H1 (cell line): ENCODE data around the gene DAZAP1. TPM values are rescaled to one million over a fixed set of nuclear protein-coding genes. Genes with fewer than 3 reads are reported as not detected.

Source experiments
- CTCF ChIA-PET: fragments of 300-600 bp; sonication (Branson Sonifier 250); formaldehyde crosslinking; loops from one replicate; lab custom pipeline; 2021; ENCODE audit not compliant: partially characterized antibody; lab: Charles Lee
- POLR2A ChIA-PET: fragments of 300-600 bp; sonication (Branson Sonifier 250); formaldehyde crosslinking; loops from one replicate; lab custom pipeline; 2021; ENCODE audit warnings: inconsistent platforms; ENCODE audit not compliant: partially characterized antibody; lab: Charles Lee
- DNase-seq, 2 experiments: peaks; one replicate each; pipeline versions ENCODE4 v3.0.0 to v3.0.0-alpha.2; 2010 to 2022; ENCODE audit warnings: low spot score in 2 of 2, low read depth in 1 of 2, mixed read lengths in 1 of 2
- FAIRE-seq: peaks from 2 replicates; lab custom pipeline; 2011; peaks lifted over from hg19 to GRCh38; lab: Jason Lieb, UNC
- H2AFZ ChIP-seq: 2 replicates; pipeline ENCODE4 v1.8.1; 2012; ENCODE audit warnings: low read length, inconsistent platforms
- H2AK5ac ChIP-seq: 2 replicates; pipeline ENCODE4 v1.6.1; 2013; ENCODE audit warnings: low read depth, low read length
- H2BK120ac ChIP-seq: replicated peaks from 2 replicates; pipeline ENCODE3; 2013; ENCODE audit warnings: low read depth, low read length, inconsistent platforms
- H2BK12ac ChIP-seq: 2 replicates; pipeline ENCODE4 v1.6.1; 2013; ENCODE audit warnings: low read depth, low read length
- H2BK15ac ChIP-seq: 2 replicates; pipeline ENCODE4 v1.6.1; 2013; ENCODE audit warnings: low read length
- H2BK20ac ChIP-seq: 2 replicates; pipeline ENCODE4 v1.6.1; 2013; ENCODE audit warnings: low read length
- H2BK5ac ChIP-seq: 2 replicates; pipeline ENCODE4 v1.6.1; 2013; ENCODE audit warnings: low read depth, low read length
- H3K14ac ChIP-seq: 2 replicates; pipeline ENCODE4 v1.6.1; 2013; ENCODE audit warnings: inconsistent platforms; ENCODE audit not compliant: insufficient read length
- H3K18ac ChIP-seq: 2 replicates; pipeline ENCODE4 v1.6.1; 2013; ENCODE audit warnings: low read length; ENCODE audit errors: extremely low read depth
- H3K23ac ChIP-seq: 2 replicates; pipeline ENCODE4 v1.6.1; 2013; ENCODE audit warnings: inconsistent platforms; ENCODE audit not compliant: insufficient read length
- H3K23me2 ChIP-seq: 2 replicates; pipeline ENCODE4 v1.6.1; 2013; ENCODE audit warnings: low read depth, low read length
- H3K27ac ChIP-seq: 2 replicates; pipeline ENCODE4 v1.6.1; 2011; ENCODE audit warnings: low read depth, low read length, inconsistent platforms
- H3K27me3 ChIP-seq, 4 experiments: replicated peaks in 1 of 4; 1 replicate in 1 of 4; 2 replicates in 3 of 4; pipeline versions ENCODE4 v1.6.1 to v1.8.1; 2011 to 2013; ENCODE audit warnings: low read length in 3 of 4, mild to moderate bottlenecking in 3 of 4, inconsistent platforms in 2 of 4, mixed read lengths in 2 of 4, moderate library complexity in 1 of 4; ENCODE audit not compliant: control insufficient read depth in 3 of 4, insufficient read depth in 3 of 4; ENCODE audit errors: extremely low read depth in 1 of 4
- H3K36me3 ChIP-seq, 4 experiments: 2 replicates each; pipeline versions ENCODE4 v1.6.1 to v1.8.1; 2011 to 2013; ENCODE audit warnings: mild to moderate bottlenecking in 4 of 4, low read length in 3 of 4, moderate library complexity in 2 of 4, control low read depth in 1 of 4, inconsistent platforms in 1 of 4; ENCODE audit not compliant: insufficient read depth in 4 of 4, control insufficient read depth in 2 of 4
- H3K4ac ChIP-seq: replicated peaks from 2 replicates; pipeline ENCODE3; 2013; ENCODE audit warnings: low read length, low read depth, mixed read lengths, inconsistent platforms; ENCODE audit not compliant: insufficient read length
- H3K4me1 ChIP-seq, 4 experiments: replicated peaks in 1 of 4; 1 replicate in 1 of 4; 2 replicates in 3 of 4; pipeline versions ENCODE4 v1.6.1 to v1.8.1; 2011 to 2013; ENCODE audit warnings: low read length in 3 of 4, inconsistent platforms in 2 of 4, mixed read lengths in 1 of 4; ENCODE audit not compliant: insufficient read depth in 4 of 4, control insufficient read depth in 3 of 4
- H3K4me2 ChIP-seq, 2 experiments: 2 replicates each; pipeline versions ENCODE4 v1.6.1 to v1.8.1; 2011 to 2013; ENCODE audit warnings: low read depth in 2 of 2, low read length in 2 of 2, control low read depth in 1 of 2, inconsistent platforms in 1 of 2, mild to moderate bottlenecking in 1 of 2; ENCODE audit not compliant: insufficient read depth in 1 of 2
- H3K4me3 ChIP-seq, 4 experiments: fragments of 200-600, 300-600 bp in 1 of 4; sonication (generic), shearing (Covaris generic), sonication (Bioruptor Twin) in 1 of 4; 2 replicates each; pipeline versions ENCODE4 v1.5.1 to v1.8.1; 2011 to 2016; ENCODE audit warnings: low read length in 4 of 4, low read depth in 3 of 4, control low read depth in 2 of 4, inconsistent platforms in 2 of 4, mild to moderate bottlenecking in 2 of 4, mixed read lengths in 1 of 4, moderate library complexity in 1 of 4; ENCODE audit not compliant: insufficient read depth in 2 of 4; ENCODE audit errors: extremely low read depth in 1 of 4
- H3K56ac ChIP-seq: replicated peaks from 2 replicates; pipeline ENCODE3; 2013; ENCODE audit warnings: low read depth, mild to moderate bottlenecking, mixed read lengths, low read length, inconsistent platforms; ENCODE audit not compliant: insufficient read length
- H3K79me1 ChIP-seq: 2 replicates; pipeline ENCODE4 v1.6.1; 2013; ENCODE audit warnings: low read depth, low read length, control low read depth
- H3K79me2 ChIP-seq, 2 experiments: 2 replicates each; pipeline versions ENCODE4 v1.6.1 to v1.8.1; 2012 to 2013; ENCODE audit warnings: low read length in 2 of 2, mild to moderate bottlenecking in 2 of 2, inconsistent platforms in 1 of 2; ENCODE audit not compliant: insufficient read depth in 2 of 2, control insufficient read depth in 1 of 2
- H3K9ac ChIP-seq, 4 experiments: replicated peaks in 1 of 4; 1 replicate in 1 of 4; 2 replicates in 3 of 4; pipeline versions ENCODE4 v1.6.1 to v1.8.1; 2011 to 2013; ENCODE audit warnings: low read depth in 3 of 4, low read length in 3 of 4, control low read depth in 2 of 4, mild to moderate bottlenecking in 2 of 4, moderate library complexity in 2 of 4, inconsistent platforms in 1 of 4; ENCODE audit errors: extremely low read depth in 1 of 4
- H3K9me3 ChIP-seq, 2 experiments: 2 replicates each; pipeline versions ENCODE4 v1.6.1 to v1.8.1; 2012 to 2013; ENCODE audit warnings: mild to moderate bottlenecking in 2 of 2, moderate library complexity in 2 of 2, control low read depth in 1 of 2, inconsistent platforms in 1 of 2, low read depth in 1 of 2, low read length in 1 of 2, mixed read lengths in 1 of 2; ENCODE audit not compliant: insufficient read depth in 2 of 2
- H4K20me1 ChIP-seq, 2 experiments: replicated peaks in 1 of 2; 2 replicates each; pipeline versions ENCODE3 to v1.8.1; 2011 to 2013; ENCODE audit warnings: inconsistent platforms in 2 of 2, low read length in 2 of 2, mild to moderate bottlenecking in 1 of 2; ENCODE audit not compliant: insufficient read depth in 2 of 2, control insufficient read depth in 1 of 2
- H4K5ac ChIP-seq: 2 replicates; pipeline ENCODE4 v1.6.1; 2013; ENCODE audit warnings: low read length, low read depth, mixed read lengths, inconsistent platforms; ENCODE audit not compliant: insufficient read length
- H4K8ac ChIP-seq: 2 replicates; pipeline ENCODE4 v1.8.0; 2013; ENCODE audit warnings: mild to moderate bottlenecking, moderate library complexity, low read length, inconsistent platforms; ENCODE audit not compliant: insufficient read depth; ENCODE audit errors: extremely low read depth
- H4K91ac ChIP-seq: replicated peaks from 2 replicates; pipeline ENCODE3; 2013; ENCODE audit warnings: low read length, mixed read lengths, inconsistent platforms; ENCODE audit not compliant: insufficient read length
- CBX8 ChIP-seq: fragments of 300-800, 300-1000 bp; sonication (generic); IDR thresholded peaks from 2 replicates; pipeline ENCODE4 v1.7.1; 2016; ENCODE audit warnings: low read depth, low read length, borderline replicate concordance
- CEBPB ChIP-seq: IDR thresholded peaks from 2 replicates; pipeline ENCODE4 v1.6.1; 2012; ENCODE audit warnings: low read depth, low read length
- E2F6 ChIP-seq: IDR thresholded peaks from 2 replicates; pipeline ENCODE4 v1.6.1; 2012; ENCODE audit warnings: inconsistent platforms
- HDAC6 ChIP-seq: IDR thresholded peaks from one replicate; pipeline ENCODE4 v1.7.1; 2012; ENCODE audit warnings: low read depth, mild to moderate bottlenecking, inconsistent platforms, low read length, moderate library complexity
- JUN ChIP-seq: IDR thresholded peaks from 2 replicates; pipeline ENCODE4 v1.6.1; 2011; ENCODE audit warnings: low read depth, mild to moderate bottlenecking, improper control_type of control experiment, low read length
- KDM1A ChIP-seq: fragments of 200-600, 300-600 bp; sonication (generic); IDR thresholded peaks from 2 replicates; pipeline ENCODE4 v1.7.1; 2016; ENCODE audit warnings: mild to moderate bottlenecking, low read length, borderline replicate concordance
- KDM5A ChIP-seq: fragments of 200-600 bp; IDR thresholded peaks from 2 replicates; pipeline ENCODE4 v1.7.1; 2012; ENCODE audit warnings: mild to moderate bottlenecking, low read length, inconsistent platforms, mixed read lengths
- RAD21 ChIP-seq, 2 experiments: IDR thresholded peaks in 1 of 2; conservative IDR thresholded peaks in 1 of 2; 2 replicates each; pipeline ENCODE4 v1.6.1; 2011; ENCODE audit warnings: low read depth in 2 of 2, low read length in 2 of 2, improper control_type of control experiment in 1 of 2, inconsistent platforms in 1 of 2, mild to moderate bottlenecking in 1 of 2, moderate library complexity in 1 of 2
- SAP30 ChIP-seq: fragments of 300-600 bp; sonication (generic); IDR thresholded peaks from 2 replicates; pipeline ENCODE4 v1.7.1; 2012; ENCODE audit warnings: low read length, moderate library complexity, mild to moderate bottlenecking, inconsistent platforms; ENCODE audit not compliant: insufficient read depth, insufficient replicate concordance
- SP4 ChIP-seq: IDR thresholded peaks from 2 replicates; pipeline ENCODE4 v1.6.1; 2012; ENCODE audit warnings: low read length, inconsistent platforms
- WGBS, 2 experiments: shearing (Covaris generic) in 1 of 2; methylation state at CpG; one replicate each; pipeline versions ENCODE4 v1.1.6 to v1.1.7; 2013 to 2015; ENCODE audit warnings: low lambda C conversion rate in 2 of 2, mixed read lengths in 2 of 2, inconsistent platforms in 1 of 2, low coverage in 1 of 2, missing lambda C conversion rate in 1 of 2; ENCODE audit not compliant: insufficient replicate concordance in 2 of 2, insufficient coverage in 1 of 2, insufficient read length in 1 of 2; ENCODE audit errors: extremely low coverage in 1 of 2, missing lambda C conversion rate in 1 of 2; 5-methylcytosine and 5-hydroxymethylcytosine counted together
- polyA plus RNA-seq, 7 experiments: library from polyadenylated mRNA; depleted of rRNA in 3 of 7; stranded (reverse) in 5 of 7; unstranded in 2 of 7; fragments of >200 nt in 5 of 7; fragments of 200-250 nt in 2 of 7; gene quantifications; 1 replicate in 5 of 7; 2 replicates in 1 of 7; 4 replicates in 1 of 7; pipeline versions ENCODE4 v1.2.1 to v1.2.3, GENCODE V29; 2011 to 2013; ENCODE audit warnings: missing spikeins in 2 of 7, mixed read lengths in 2 of 7
- total RNA-seq: library from RNA; stranded (reverse); fragmentation: NEBNext Ultra II Directional; extraction: Animal tissue kit (Norgen Biotek cat#: 25700); gene quantifications from 2 replicates; pipeline ENCODE4 v1.2.1, GENCODE V29; 2021

The DAZAP1 gene
- total and polyA plus RNA-seq, 2 of the 8 experiments (the other 6 are each of a cell fraction or from before 2014, with no cell fraction given), result 79.6 to 341 TPM

DNA sequence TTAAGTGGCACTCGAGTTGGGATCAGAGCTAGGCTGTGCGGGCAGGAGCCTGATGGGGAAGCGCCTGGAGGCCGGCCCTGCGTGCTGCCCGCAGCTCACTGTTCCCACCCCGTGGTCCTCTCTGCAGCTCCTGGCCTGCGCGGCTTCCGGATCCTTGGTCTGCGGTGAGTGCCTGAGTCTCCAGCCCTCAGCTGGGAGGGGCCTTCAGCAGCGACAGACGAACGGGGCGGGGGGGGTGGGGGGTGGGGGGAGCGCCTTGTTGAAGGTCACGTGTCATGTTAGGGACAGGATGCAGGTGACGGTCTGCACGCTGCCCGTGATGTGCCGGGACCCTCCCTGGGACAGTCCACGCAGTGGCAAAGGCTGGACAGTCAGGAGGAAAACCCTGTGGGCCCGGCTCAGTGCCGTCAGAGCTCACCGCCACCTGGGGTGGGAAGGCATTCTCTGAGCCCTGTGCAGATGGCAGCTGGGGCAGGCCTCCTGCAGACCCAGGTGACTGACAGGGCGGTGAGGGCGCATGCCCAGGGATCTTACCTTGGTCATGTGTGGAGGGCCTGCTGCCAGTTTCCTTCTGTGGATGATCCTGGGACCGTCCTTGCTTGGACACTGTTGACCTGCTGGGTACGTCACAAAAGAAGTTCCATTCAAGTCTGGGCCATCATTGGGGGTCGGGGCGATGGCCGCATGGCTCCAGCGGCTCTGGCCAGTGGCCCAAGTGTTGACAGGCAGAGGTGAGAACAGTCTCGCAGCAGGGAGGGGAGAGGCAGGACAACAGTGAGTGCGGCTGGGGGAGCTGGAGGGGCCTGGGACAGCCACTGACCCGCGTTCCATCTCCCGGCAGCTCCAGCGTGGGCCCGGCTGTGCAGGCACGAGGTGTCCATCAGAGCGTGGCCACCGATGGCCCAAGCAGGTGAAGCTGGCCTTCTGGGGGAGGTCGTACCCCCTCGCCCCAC, 19.4 kb upstream of the DAZAP1 start:
- Histone ChIP-seq H3K27me3 (no peaks in the 10 kb centered on the region), H2BK20ac (no peak overlapping the region), H3K4me3 (no peak overlapping the region), H2BK12ac (no peak overlapping the region), H4K20me1 (peaks cover 2 to 13% of the 10 kb centered on the region in 2 experiments), H3K23me2 (peaks cover 6% of the 10 kb centered on the region; the same call in 1 of the 2 replicates), H3K36me3 (peaks cover 0 to 16% (median 11%) of the 10 kb centered on the region in 4 experiments; a peak in 6 of 8 replicates), H2BK120ac (no peak overlapping the region), H3K56ac (no peak overlapping the region), H2BK15ac (no peak overlapping the region), H3K9ac (no peak overlapping the region), H4K8ac (no peak overlapping the region), H3K4me1 (peaks cover 0 to 3% (median 0%) of the 10 kb centered on the region in 4 experiments; a peak in 2 of 7 replicates), H2AK5ac (no peak overlapping the region), H3K27ac (no peak overlapping the region), H4K5ac (no peak overlapping the region), H3K4ac (no peak overlapping the region), H2AFZ (no peak overlapping the region), H3K23ac (no peak overlapping the region), H2BK5ac (no peak overlapping the region), H3K14ac (no peak overlapping the region), H4K91ac (no peak overlapping the region), H3K4me2 (no peak overlapping the region), H3K79me2 (peaks cover 0 to 4% of the 10 kb centered on the region in 2 experiments; a peak in 1 of 4 replicates), H3K79me1 (0 out of 2 replicates have a peak, but pooled peaks cover 9% of the 10 kb centered on the region), H3K18ac (no peak overlapping the region), H3K9me3 (no peaks in the 10 kb centered on the region; a peak in 1 of 4 replicates)
- POLR2A ChIA-PET, result interaction anchor here (0.7 to 1.6 kb wide), 5 partner anchors 9 to 119 kb away, joined by 3 to 8 read pairs (median 3); partner anchors contain the start of gene CIRBP
- no peak for FAIRE-seq
- 89% methylated on average over 31 of the region's 45 CpGs; no CpG with 5 or more reads in 1 of the 2 experiments for WGBS, 2 experiments
- no peak for DNase-seq
- CTCF ChIA-PET, result interaction anchor here (1.6 to 1.7 kb wide), 2 partner anchors 73 to 108 kb away, joined by 4 to 5 read pairs; no protein-coding TSS in a partner anchor
- TF ChIP-seq RAD21 (IDR thresholded peaks at IDR 0.05 in 1 of 2, conservative IDR thresholded peaks at IDR 0.05 in 1 of 2; ENCODE audit: low read depth in 2 of 2, low read length in 2 of 2) (no peak), SAP30 (no peak), KDM5A (no peak), HDAC6 (no peak), SP4 (no peak), CEBPB (no peak), E2F6 (no peak), JUN (no peak), KDM1A (no peak), CBX8 (no peak)
